MM.1S (cell line): ENCODE results near the gene KRT23.

Experiments used
- DNase-seq: peaks from one replicate; pipeline ENCODE4 v3.0.0-alpha.2; 2015
- H2AFZ ChIP-seq: fragments of 300-600 bp; sonication (generic); 2 replicates; pipeline ENCODE4 v1.6.0; 2016; ENCODE audit warnings: antibody characterized with exemption, low read length
- H3F3A ChIP-seq: fragments of 300-600 bp; sonication (generic); 2 replicates; pipeline ENCODE4 v1.6.1; 2016; ENCODE audit warnings: mild to moderate bottlenecking, antibody characterized with exemption, low read length, moderate library complexity, mixed read lengths; ENCODE audit not compliant: insufficient read depth
- H3K27ac ChIP-seq: fragments of 300-600 bp; sonication (generic); 2 replicates; pipeline ENCODE4 v1.5.1; 2016; ENCODE audit warnings: mild to moderate bottlenecking, low read length
- H3K27me3 ChIP-seq: fragments of 300-600 bp; sonication (generic); replicated peaks from 2 replicates; pipeline ENCODE4 v1.6.0; 2016; ENCODE audit warnings: low read length; ENCODE audit not compliant: insufficient read depth
- H3K36me3 ChIP-seq: fragments of 300-600 bp; sonication (generic); replicated peaks from 2 replicates; pipeline ENCODE4 v1.6.1; 2016; ENCODE audit warnings: mild to moderate bottlenecking, low read length, mixed read lengths; ENCODE audit not compliant: insufficient read depth
- H3K4me1 ChIP-seq: fragments of 300-600 bp; sonication (generic); 2 replicates; pipeline ENCODE4 v1.6.1; 2016; ENCODE audit warnings: low read length, mixed read lengths
- H3K4me2 ChIP-seq: fragments of 300-600 bp; sonication (generic); 2 replicates; pipeline ENCODE4 v1.6.0; 2016; ENCODE audit warnings: low read depth, low read length
- H3K4me3 ChIP-seq: fragments of 300-600 bp; sonication (generic); 2 replicates; pipeline ENCODE4 v1.5.1; 2016; ENCODE audit warnings: low read length, mixed read lengths
- H3K79me2 ChIP-seq: fragments of 300-600 bp; sonication (generic); 2 replicates; pipeline ENCODE4 v1.6.1; 2016; ENCODE audit warnings: mixed run types, low read length, mixed read lengths
- H3K9ac ChIP-seq: fragments of 300-600 bp; sonication (generic); 2 replicates; pipeline ENCODE4 v1.6.1; 2016; ENCODE audit warnings: low read length, mixed read lengths
- H3K9me2 ChIP-seq: fragments of 300-600 bp; sonication (generic); replicated peaks from 2 replicates; pipeline ENCODE4 v1.6.1; 2016; ENCODE audit warnings: mild to moderate bottlenecking, low read length, mixed read lengths; ENCODE audit not compliant: insufficient read depth
- H3K9me3 ChIP-seq: fragments of 300-600 bp; sonication (generic); replicated peaks from 2 replicates; pipeline ENCODE4 v1.6.1; 2016; ENCODE audit warnings: mild to moderate bottlenecking, low read length, mixed read lengths; ENCODE audit not compliant: insufficient read depth
- H4K20me1 ChIP-seq: fragments of 300-600 bp; sonication (generic); 2 replicates; pipeline ENCODE4 v1.6.1; 2016; ENCODE audit warnings: mild to moderate bottlenecking, low read length, moderate library complexity, mixed read lengths; ENCODE audit not compliant: insufficient read depth
- EZH2 ChIP-seq: fragments of 300-600 bp; sonication (generic); optimal IDR thresholded peaks from 2 replicates; pipeline ENCODE3; 2017; ENCODE audit warnings: low read depth, mild to moderate bottlenecking, antibody characterized with exemption, low read length, mixed read lengths
- EZH2phosphoT487 ChIP-seq: fragments of 300-600 bp; sonication (generic); IDR thresholded peaks from 2 replicates; pipeline ENCODE4 v1.6.1; 2018; ENCODE audit warnings: antibody characterized with exemption, low read length
- TF ChIP-seq, protein P1 (sequence below): fragments of 300-600 bp; sonication (generic); IDR thresholded peaks from 2 replicates; pipeline ENCODE4 v1.5.1; 2016; ENCODE audit warnings: antibody characterized with exemption, low read length, mixed read lengths

The KRT23 gene

DNA sequence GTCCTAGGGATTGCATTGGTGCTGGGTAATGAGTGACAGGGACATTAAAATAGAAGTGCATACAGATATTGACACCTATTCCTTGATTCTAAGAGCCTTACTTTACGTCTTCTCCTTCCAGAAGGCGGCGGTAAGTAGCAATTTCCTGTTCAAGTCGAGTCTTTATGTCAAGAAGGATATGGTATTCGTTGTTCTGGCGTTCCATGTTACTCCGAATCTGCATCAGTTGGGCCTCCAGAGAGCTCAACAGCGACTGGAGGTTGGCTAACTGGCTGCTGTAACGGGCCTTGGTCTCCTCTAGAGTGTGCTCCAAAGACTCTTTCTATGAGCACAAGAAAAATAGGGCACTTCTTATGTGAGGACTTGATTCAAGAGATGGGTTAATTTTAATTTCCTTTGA, 59.4 kb downstream of the KRT23 start:
- no peaks in the 10 kb centered on the region for H3K9me2 ChIP-seq
- H3K9ac ChIP-seq: no peak overlapping the region
- no peaks in the 10 kb centered on the region for H3F3A ChIP-seq
- H3K27ac ChIP-seq: no peak overlapping the region
- no peaks in the 10 kb centered on the region for H3K27me3 ChIP-seq
- H2AFZ ChIP-seq: no peak overlapping the region
- no peaks in the 10 kb centered on the region for H3K36me3 ChIP-seq
- TF ChIP-seq EZH2 (no peak), EZH2phosphoT487 (no peak)
- TF ChIP-seq, protein P1, sequence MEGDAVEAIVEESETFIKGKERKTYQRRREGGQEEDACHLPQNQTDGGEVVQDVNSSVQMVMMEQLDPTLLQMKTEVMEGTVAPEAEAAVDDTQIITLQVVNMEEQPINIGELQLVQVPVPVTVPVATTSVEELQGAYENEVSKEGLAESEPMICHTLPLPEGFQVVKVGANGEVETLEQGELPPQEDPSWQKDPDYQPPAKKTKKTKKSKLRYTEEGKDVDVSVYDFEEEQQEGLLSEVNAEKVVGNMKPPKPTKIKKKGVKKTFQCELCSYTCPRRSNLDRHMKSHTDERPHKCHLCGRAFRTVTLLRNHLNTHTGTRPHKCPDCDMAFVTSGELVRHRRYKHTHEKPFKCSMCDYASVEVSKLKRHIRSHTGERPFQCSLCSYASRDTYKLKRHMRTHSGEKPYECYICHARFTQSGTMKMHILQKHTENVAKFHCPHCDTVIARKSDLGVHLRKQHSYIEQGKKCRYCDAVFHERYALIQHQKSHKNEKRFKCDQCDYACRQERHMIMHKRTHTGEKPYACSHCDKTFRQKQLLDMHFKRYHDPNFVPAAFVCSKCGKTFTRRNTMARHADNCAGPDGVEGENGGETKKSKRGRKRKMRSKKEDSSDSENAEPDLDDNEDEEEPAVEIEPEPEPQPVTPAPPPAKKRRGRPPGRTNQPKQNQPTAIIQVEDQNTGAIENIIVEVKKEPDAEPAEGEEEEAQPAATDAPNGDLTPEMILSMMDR: no peak
- DNase-seq: no peak
- no peaks in the 10 kb centered on the region for H3K4me1 ChIP-seq
- H3K4me2 ChIP-seq: no peak overlapping the region
- H4K20me1 ChIP-seq: no peaks in the 10 kb centered on the region
- no peaks in the 10 kb centered on the region for H3K79me2 ChIP-seq
- H3K4me3 ChIP-seq: no peak overlapping the region
- H3K9me3 ChIP-seq: no peaks in the 10 kb centered on the region

DNA sequence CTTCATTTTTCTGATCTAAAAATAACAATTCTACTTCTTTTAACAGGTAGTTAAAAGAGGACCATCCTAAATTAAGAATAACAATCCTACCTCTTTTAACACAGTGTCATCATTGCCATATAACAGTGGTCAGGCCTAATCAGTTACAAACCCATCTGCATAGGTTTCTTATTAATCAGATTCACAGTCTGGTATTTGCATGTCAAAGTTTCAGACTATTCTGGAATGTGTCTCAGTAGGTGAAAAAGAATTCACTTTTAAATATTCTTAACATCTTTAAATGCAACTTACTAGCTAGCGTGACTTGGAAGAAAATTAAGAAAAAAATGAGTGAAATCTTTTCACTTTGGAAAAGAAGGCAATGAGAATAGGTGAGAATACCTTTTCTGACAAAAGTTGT, 63.6 kb downstream of the KRT23 start:
- Histone ChIP-seq H3F3A (no peaks in the 10 kb centered on the region), H3K4me1 (no peaks in the 10 kb centered on the region), H3K9me2 (no peaks in the 10 kb centered on the region), H3K36me3 (no peaks in the 10 kb centered on the region), H3K27ac (no peak overlapping the region), H4K20me1 (no peaks in the 10 kb centered on the region), H3K79me2 (no peaks in the 10 kb centered on the region), H3K9me3 (no peaks in the 10 kb centered on the region), H3K27me3 (no peaks in the 10 kb centered on the region), H3K9ac (no peak overlapping the region), H2AFZ (no peak overlapping the region), H3K4me2 (no peak overlapping the region), H3K4me3 (no peak overlapping the region)
- no peak for TF ChIP-seq EZH2
- TF ChIP-seq, protein P1: no peak
- no peak for TF ChIP-seq EZH2phosphoT487
- DNase-seq: no peak

DNA sequence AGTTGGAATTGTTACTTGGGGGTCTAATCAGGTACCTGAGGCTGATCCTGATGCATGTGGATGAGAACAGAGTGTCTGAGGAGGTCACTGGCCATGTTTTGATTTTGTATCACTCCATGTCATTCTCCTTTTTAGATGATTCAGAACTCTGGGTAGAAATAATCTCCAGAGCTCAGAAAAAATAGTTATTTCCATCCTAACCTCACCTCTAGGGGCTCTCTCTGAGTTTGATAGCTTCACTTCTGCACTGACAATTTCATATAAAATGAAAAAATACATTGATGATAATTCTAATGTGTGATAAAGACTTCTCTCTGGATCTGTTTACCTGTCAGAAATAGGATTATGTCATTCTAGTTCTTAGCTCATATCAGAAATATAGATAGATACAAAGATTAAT, 64.2 kb downstream of the KRT23 start:
- H3K4me2 ChIP-seq: no peak overlapping the region
- H3K4me1 ChIP-seq: no peaks in the 10 kb centered on the region
- no peak for DNase-seq
- H4K20me1 ChIP-seq: no peaks in the 10 kb centered on the region
- no peaks in the 10 kb centered on the region for H3K9me2 ChIP-seq
- no peaks in the 10 kb centered on the region for H3K27me3 ChIP-seq
- no peak overlapping the region for H3K27ac ChIP-seq
- no peaks in the 10 kb centered on the region for H3K9me3 ChIP-seq
- no peak overlapping the region for H3K4me3 ChIP-seq
- no peaks in the 10 kb centered on the region for H3K79me2 ChIP-seq
- no peaks in the 10 kb centered on the region for H3K36me3 ChIP-seq
- H3K9ac ChIP-seq: no peak overlapping the region
- no peaks in the 10 kb centered on the region for H3F3A ChIP-seq
- H2AFZ ChIP-seq: no peak overlapping the region
- TF ChIP-seq, protein P1: no peak
- TF ChIP-seq EZH2 (no peak), EZH2phosphoT487 (no peak)
